Thymus (tissue), 11 donors: ENCODE data around the gene RPL26. TPM values are rescaled to one million over a fixed set of nuclear protein-coding genes. Genes with fewer than 3 reads are reported as not detected.
A peak's percentile ranks its signal among the peaks of the same experiment; 100 is the strongest.
"Not testable (repeated sequence)": the region's sequence is repeated elsewhere in the genome, so short reads cannot be mapped to it uniquely, and the experiment has no call there.

Source experiments
- DNase-seq, 9 donors: peaks; one replicate each; pipeline ENCODE4 v3.0.0-alpha.2; 2013; ENCODE audit warnings: low spot score in 9 of 9, low read depth in 6 of 9, missing footprints in 1 of 9
- H3K27ac ChIP-seq, 2 donors: one replicate each; pipeline ENCODE4 v1.5.1; 2013; ENCODE audit warnings: control low read depth in 1 of 2, low read depth in 1 of 2, low read length in 1 of 2, mild to moderate bottlenecking in 1 of 2, moderate library complexity in 1 of 2
- H3K27me3 ChIP-seq, 2 donors: one replicate each; pipeline ENCODE4 v1.5.1; 2013; ENCODE audit warnings: low read length in 1 of 2; ENCODE audit not compliant: control insufficient read depth in 2 of 2, insufficient read depth in 1 of 2
- H3K36me3 ChIP-seq, 2 donors: one replicate each; pipeline ENCODE4 v1.5.1; 2013; ENCODE audit warnings: low read length in 1 of 2, mild to moderate bottlenecking in 1 of 2, moderate library complexity in 1 of 2; ENCODE audit not compliant: control insufficient read depth in 2 of 2, insufficient read depth in 2 of 2
- H3K4me1 ChIP-seq, 2 donors: one replicate each; pipeline ENCODE4 v1.5.1; 2013; ENCODE audit warnings: low read length in 2 of 2; ENCODE audit not compliant: control insufficient read depth in 2 of 2, insufficient read depth in 2 of 2
- H3K4me3 ChIP-seq, 2 donors: one replicate each; pipeline ENCODE4 v1.5.1; 2013; ENCODE audit warnings: low read length in 2 of 2, control low read depth in 1 of 2, mild to moderate bottlenecking in 1 of 2
- H3K9me3 ChIP-seq, 2 donors: one replicate each; pipeline ENCODE4 v1.5.1; 2013; ENCODE audit warnings: low read length in 1 of 2, mild to moderate bottlenecking in 1 of 2; ENCODE audit not compliant: control insufficient read depth in 2 of 2, insufficient read depth in 1 of 2
- WGBS: extraction: QIAGEN DNeasy Blood & Tissue Kit; methylation state at CpG from one replicate; pipeline ENCODE4 v1.1.7; 2013; 5-methylcytosine and 5-hydroxymethylcytosine counted together
- polyA plus RNA-seq: library from polyadenylated mRNA; stranded (reverse); fragments of 200-250 nt; gene quantifications from one replicate; pipeline ENCODE4 v1.2.3, GENCODE V29; 2013
- total RNA-seq: library from RNA; stranded (reverse); fragments of 120-200 nt; gene quantifications from one replicate; pipeline ENCODE4 v1.2.4, GENCODE V29; 2013
- donor health status: healthy.

The RPL26 gene
- total and polyA plus RNA-seq, 2 donors: 5,303 to 6,011 TPM

DNA sequence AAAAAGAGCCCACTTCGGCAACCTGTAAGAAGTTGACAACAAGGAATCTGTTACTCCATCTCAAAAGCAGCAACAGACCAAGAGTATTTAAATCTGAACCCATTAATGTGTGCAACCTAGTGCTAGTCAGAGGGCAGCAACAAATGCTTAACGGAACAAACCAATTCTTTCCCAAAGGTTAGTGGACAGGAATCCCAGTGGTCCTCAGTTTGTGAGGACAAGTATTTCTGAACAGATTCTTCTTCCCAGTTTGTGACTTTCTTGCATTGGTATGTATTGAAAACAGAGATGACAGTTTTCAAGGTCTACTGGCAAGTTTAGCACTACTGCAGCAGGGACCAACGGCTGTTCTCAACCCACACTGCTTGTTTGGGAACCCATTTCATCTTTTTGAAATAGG lies 2.9 kb downstream of the RPL26 start:
- peaks cover 27 to 37% of the 10 kb centered on the region in 2 donors for H3K4me1 ChIP-seq
- no peaks in the 10 kb centered on the region for H3K9me3 ChIP-seq
- 91% methylated on average over 3 of the region's 3 CpGs for WGBS
- peaks cover 31 to 50% of the 10 kb centered on the region in 2 donors for H3K36me3 ChIP-seq
- no peak overlapping the region for H3K27ac ChIP-seq
- no peaks in the 10 kb centered on the region for H3K27me3 ChIP-seq
- no peak for DNase-seq
- no peak overlapping the region for H3K4me3 ChIP-seq

DNA sequence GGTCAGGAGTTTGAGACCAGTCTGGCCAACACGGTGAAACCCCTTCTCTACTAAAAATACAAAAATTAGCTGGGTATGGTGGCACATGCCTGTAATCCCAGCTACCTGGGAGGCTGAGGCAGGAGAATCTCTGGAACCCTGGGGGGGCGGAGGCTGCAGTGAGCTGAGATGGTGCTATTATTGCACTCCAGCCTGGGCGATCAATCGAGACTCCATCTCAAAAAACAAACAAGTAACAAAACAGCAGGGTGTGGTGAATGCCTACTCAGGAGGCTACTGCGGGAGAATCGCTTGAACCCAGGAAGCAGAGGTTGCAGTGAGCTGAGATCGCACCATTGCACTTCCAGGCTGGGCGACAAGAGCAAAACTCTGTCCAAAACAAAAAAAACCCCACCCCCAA lies 4.9 kb downstream of the RPL26 start:
- H3K27ac ChIP-seq, H3K9me3 ChIP-seq, DNase-seq, H3K4me3 ChIP-seq, H3K27me3 ChIP-seq: not testable (repeated sequence)
- Histone ChIP-seq H3K4me1 (peaks cover 27 to 31% of the 10 kb centered on the region in 2 donors), H3K36me3 (peaks cover 31 to 50% of the 10 kb centered on the region in 2 donors)
- 95% methylated on average over 8 of the region's 8 CpGs for WGBS

DNA sequence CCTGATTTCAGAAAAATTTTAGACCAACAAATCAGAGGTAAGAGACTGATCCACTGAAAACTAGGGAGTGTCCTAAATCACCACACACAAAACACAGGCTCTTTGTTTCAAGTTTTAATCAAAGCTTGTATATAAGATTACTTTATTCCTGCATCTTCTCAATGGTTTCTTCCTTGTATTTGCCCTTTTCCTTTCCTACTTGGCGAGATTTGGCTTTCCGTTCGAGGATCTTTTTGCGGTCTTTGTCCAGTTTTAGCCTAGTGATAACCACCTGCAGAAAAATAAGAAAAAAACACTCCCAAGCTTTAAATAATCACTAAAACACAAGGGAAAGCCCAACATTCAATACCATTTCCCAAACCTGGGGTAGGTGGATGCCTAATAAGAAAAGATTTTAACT lies 5.6 kb downstream of the RPL26 start:
- H3K4me3 ChIP-seq: no peak overlapping the region
- DNase-seq: no peak
- no peaks in the 10 kb centered on the region for H3K27me3 ChIP-seq
- peaks cover 27 to 31% of the 10 kb centered on the region in 2 donors for H3K4me1 ChIP-seq
- H3K36me3 ChIP-seq: peaks cover 31 to 50% of the 10 kb centered on the region in 2 donors
- peak overlapping the region in 1 of 2 donors; percentile 4 for H3K27ac ChIP-seq
- WGBS: 98% methylated on average over 4 of the region's 4 CpGs
- H3K9me3 ChIP-seq: no peaks in the 10 kb centered on the region

DNA sequence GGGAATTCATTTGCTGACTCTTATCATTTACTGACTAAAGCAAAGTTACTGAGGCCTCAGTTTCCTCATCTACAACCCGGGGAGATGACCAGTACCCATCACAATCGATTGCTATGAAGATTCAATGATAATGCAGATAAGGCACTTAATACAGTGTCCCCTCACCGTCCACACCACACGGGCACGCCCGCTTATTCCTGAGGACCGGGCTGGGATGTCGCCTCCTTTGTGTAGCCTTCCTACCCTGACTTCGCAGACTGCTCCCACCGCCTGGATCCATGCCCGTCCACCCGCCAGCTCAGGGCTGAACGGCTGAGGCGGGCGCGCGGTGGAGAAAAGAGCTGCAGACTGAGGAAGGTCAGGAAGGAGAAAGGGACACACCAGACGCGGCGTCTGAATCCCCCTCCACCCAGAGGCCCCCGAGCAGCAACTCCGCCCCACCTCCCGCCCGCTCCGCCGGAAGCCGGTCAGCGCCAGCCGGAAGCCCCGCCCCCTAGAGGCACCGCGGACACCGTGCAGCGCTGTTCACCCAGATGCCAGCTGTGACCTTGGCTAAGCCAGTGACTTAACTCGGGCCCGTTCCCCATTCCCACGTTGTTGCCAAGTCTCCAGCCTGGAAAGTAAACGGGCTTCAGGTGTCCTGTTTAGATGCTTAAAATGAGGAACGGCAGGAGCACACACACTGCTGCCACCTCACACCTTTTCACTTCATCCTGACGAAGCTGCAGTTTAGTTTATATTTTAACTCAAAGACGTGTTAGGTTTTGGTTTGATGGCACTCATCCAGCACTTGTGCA lies 6.5 kb downstream of the RPL26 start, which contains the start of gene KRABD2:
Gene KRABD2 (minus strand): TSS at position 434 of the 797 bp plus-strand sequence.
- peak within 1 kb of the TSS; percentile 73 to 96 for H3K4me3 ChIP-seq
- WGBS: 5% methylated on average over 41 of the region's 41 CpGs
- DNase-seq: peak; percentile 69 to 90 (median 78)
- H3K27ac ChIP-seq: peak within 1 kb of the TSS; percentile 82 to 93
- H3K27me3 ChIP-seq: no peaks in the 10 kb centered on the region
- peaks cover 20 to 24% of the 10 kb centered on the region in 2 donors for H3K4me1 ChIP-seq
- no peaks in the 10 kb centered on the region for H3K9me3 ChIP-seq
- peaks cover 25 to 49% of the 10 kb centered on the region in 2 donors for H3K36me3 ChIP-seq

DNA sequence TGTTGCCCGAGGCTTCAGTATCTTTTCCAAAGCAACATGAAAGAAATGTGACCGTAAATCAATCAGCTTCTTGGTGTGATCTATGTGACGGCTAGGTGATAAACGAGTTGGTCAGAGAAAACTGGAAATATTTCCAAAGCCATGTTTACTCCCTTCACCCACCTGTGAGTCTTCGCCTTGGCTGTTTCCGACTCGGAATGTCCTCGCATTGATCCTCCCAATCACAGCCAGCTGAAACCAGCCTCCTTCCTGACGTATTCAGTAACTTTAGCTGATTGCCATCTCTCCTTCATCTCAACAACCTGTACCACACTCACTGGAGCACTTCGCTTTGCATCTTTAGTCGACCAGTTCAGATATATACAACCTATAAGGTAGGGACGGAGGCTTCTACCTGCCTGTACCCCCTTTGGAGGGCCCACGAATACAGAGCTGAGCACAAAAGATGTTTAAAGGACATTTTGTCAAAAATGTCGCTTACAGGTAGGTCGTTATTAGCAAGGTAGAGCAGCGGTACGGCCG lies 7.2 kb downstream of the RPL26 start:
- Histone ChIP-seq H3K9me3 (no peaks in the 10 kb centered on the region), H3K27me3 (no peaks in the 10 kb centered on the region), H3K27ac (peak overlapping the region; percentile 82 to 93), H3K4me3 (peak overlapping the region; percentile 73 to 96), H3K4me1 (peaks cover 14 to 17% of the 10 kb centered on the region in 2 donors), H3K36me3 (peaks cover 22 to 42% of the 10 kb centered on the region in 2 donors)
- DNase-seq: peak in 1 of 9 donors; percentile 31
- 35% methylated on average over 18 of the region's 18 CpGs for WGBS

DNA sequence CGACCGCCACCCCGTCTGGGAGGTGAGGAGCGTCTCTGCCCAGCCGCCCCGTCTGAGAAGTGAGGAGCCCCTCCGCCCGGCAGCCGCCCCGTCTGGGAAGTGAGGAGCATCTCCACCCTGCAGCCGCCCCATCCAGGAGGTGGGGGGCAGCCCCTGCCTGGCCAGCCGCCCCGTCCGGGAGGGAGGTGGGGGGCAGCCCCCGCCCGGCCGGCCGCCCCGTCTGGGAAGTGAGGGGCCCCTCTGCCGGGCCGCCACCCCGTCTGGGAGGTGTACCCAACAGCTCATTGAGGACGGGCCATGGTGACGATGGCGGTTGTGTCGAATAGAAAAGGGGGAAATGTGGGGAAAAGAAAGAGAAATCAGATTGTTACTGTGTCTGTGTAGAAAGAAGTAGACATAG lies 9.1 kb downstream of the RPL26 start:
- H3K4me1 ChIP-seq: peaks cover 9 to 16% of the 10 kb centered on the region in 2 donors
- H3K9me3 ChIP-seq, DNase-seq, H3K27me3 ChIP-seq, H3K4me3 ChIP-seq, H3K27ac ChIP-seq: not testable (repeated sequence)
- H3K36me3 ChIP-seq: peaks cover 18 to 35% of the 10 kb centered on the region in 2 donors
- WGBS: 99% methylated on average over 26 of the region's 26 CpGs

DNA sequence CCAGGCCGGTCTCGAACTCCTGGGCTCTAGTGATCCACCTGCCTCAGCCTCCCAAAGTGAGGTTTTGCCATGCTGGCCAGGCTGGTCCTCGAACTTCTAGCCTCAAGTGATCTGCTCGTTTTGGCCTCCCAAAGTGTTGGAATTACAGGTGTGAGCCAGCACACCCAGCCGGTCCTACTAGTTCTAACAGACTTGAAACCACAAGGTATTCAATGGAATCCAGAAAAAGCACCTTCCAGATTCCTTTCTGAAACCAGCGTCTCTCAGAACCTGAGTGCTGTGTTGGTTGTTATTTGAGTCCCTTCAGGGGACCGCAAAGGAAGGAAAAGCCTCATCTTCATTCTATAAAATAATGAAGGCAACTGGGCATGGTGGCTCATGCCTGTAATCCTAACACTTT lies 10.6 kb downstream of the RPL26 start:
- Histone ChIP-seq H3K27me3 (no peaks in the 10 kb centered on the region), H3K4me1 (peaks cover 9 to 16% of the 10 kb centered on the region in 2 donors), H3K36me3 (peaks cover 23 to 24% of the 10 kb centered on the region in 2 donors), H3K4me3 (no peak overlapping the region), H3K9me3 (no peaks in the 10 kb centered on the region), H3K27ac (no peak overlapping the region)
- 96% methylated on average over 7 of the region's 7 CpGs for WGBS
- DNase-seq: no peak

DNA sequence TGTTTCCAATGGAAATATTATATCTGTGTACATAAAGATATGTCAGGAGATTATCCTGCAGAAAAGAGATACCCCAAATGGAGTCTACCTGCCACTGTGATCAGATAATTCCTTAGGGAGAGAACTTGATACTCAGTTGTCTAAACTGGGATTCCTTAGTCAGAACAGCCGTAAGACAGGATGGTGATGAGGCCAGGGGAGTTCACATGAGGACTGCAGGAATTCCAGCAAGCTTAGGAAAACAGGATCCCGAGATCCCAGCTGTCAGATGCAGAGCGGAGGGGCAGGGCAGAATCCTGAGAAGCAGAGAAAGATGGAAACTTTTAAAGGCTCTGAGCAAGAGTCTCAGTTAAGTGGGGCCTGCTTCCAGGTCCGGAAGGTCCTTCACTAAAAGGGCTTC lies 11.2 kb downstream of the RPL26 start:
- H3K4me1 ChIP-seq: peaks cover 8 to 14% of the 10 kb centered on the region in 2 donors
- H3K27me3 ChIP-seq: no peaks in the 10 kb centered on the region
- WGBS: 94% methylated on average over 4 of the region's 4 CpGs
- H3K4me3 ChIP-seq: no peak overlapping the region
- no peak for DNase-seq
- H3K9me3 ChIP-seq: no peaks in the 10 kb centered on the region
- peaks cover 18 to 23% of the 10 kb centered on the region in 2 donors for H3K36me3 ChIP-seq
- no peak overlapping the region for H3K27ac ChIP-seq

DNA sequence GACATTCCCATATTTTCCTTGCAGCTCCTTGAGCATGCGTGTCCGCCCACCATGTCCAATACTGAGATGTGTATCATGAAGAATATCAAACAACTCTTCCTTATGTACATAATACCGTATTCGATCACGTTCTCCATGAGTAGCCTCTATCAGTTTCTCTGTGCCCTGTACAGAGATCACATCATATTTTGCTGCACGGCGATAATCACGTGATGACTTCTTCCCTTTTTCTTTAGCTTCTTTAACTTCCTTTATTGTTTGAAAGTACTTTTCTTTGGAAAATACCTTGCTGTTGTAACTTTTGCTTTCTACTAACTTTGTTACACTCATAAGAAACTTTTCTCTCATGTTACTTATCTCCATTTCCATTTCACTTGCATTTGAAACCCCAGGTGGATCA lies 13.0 kb downstream of the RPL26 start:
- no peak for DNase-seq
- H3K4me3 ChIP-seq: no peak overlapping the region
- no peaks in the 10 kb centered on the region for H3K4me1 ChIP-seq
- WGBS: 56% methylated on average over 8 of the region's 8 CpGs
- no peak overlapping the region for H3K27ac ChIP-seq
- no peaks in the 10 kb centered on the region for H3K9me3 ChIP-seq
- H3K27me3 ChIP-seq: no peaks in the 10 kb centered on the region
- H3K36me3 ChIP-seq: peaks cover 15 to 26% of the 10 kb centered on the region in 2 donors
